ENCODE measurements around the gene ATP8B1.
"Not testable (repeated sequence)": the region's sequence is repeated elsewhere in the genome, so short reads cannot be mapped to it uniquely, and the experiment has no call there.

ATP8B1 gene

DNA sequence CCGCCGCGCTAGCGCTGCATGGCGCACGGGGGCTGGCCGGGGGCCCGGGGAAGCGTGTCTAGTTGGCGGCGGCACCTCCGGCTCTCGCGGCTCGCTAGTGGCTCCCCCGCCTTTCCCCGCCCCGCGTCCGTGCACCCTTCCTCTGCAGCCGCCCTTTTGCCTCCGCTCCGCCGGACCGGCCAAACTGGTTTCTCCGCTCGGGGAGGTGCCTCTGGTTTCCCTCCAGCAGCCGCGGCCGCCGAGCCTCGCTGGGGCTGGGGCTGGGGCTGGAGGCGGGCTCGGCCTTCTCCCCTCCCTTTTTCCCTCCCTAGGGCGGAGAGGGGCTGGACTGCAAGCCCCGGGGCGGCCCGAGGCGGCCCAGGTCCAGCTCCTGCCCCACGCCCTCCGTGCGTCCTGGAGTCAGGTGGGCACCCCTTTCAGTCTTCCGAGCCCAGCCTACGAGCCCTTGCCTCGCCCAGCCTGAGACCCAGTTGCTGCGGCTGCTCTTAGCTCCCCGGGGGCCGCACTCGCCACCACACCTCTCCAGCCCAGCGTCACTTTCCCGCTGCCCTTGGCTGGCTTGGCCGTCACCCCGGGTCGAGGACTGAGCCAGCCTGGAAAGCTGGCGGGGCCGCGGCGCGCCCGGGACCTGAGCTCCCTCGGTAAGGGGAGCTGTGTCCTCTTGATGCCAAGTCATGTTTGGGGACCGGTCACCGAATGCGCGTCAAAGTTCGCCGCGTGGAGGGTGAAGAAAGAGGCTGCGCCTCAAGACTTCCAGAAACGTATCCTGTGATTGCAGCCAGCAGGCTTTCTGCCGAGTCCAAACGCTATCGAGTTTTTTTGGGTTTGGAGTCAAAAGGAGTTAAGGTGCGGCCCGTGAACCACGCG lies at the start of gene ATP8B1:
Gene ATP8B1 (minus strand): TSS at position 213 of the 867 bp plus-strand sequence. CDS start 71,508 bp downstream, outside the sequence.
- DNase-seq, result no peak

DNA sequence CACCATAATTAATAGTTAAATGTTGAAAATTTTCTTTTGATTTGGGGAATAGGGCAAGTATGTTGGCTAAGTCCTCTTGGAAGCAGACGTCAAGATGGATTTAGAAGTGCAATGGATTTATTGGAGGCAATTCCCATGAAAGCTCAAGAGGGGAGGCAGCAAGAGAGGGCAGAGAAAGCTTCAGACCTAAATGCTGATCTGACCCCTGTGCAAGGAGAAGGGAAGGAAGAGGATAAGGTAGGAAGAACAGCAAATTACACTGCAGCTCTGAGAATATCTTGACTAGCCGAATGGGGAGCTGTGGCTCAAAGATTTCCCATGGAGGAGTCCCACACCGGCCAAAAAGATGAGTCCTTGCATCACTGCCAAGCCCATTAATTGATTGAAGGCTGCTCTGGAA lies 46.9 kb upstream of the ATP8B1 start:
- no peak for DNase-seq

DNA sequence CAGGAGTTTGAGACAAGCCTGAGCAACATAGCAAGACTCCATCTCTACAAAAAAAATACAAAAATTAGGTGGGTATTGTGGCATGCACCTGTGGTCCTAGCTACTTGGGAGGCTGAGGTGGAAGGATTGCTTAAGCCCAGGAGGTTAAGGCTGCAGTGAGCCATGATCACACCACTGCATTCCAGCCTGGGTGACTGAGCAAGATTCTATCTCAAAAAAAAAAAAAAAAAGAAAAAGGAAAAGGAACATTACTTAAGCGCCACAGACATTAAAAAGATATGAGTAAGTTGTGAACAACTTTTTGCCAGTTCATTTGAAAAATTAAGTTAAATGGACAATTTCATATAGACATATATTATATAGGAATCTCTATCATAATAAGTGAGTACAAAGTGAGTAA lies 45.3 kb upstream of the ATP8B1 start:
- not testable (repeated sequence) for DNase-seq

DNA sequence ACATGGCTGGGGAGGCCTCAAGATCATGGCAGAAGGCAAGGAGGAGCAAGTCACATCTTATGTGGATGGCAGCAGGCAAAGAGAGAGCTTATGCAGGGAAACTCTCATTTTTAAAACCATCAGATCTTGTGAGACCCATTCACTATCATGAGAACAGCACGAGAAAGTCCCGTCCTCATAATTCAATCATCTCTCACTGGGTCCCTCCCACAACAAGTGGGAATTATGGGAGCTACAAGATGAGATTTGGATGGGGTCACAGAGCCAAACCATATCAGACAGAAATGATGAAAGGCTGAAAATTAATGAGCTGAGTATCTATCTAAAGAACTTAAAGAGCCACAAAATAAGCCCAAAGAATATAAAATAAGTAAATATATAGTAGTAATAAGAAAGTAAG lies 44.3 kb upstream of the ATP8B1 start:
- DNase-seq, result not testable (repeated sequence)

DNA sequence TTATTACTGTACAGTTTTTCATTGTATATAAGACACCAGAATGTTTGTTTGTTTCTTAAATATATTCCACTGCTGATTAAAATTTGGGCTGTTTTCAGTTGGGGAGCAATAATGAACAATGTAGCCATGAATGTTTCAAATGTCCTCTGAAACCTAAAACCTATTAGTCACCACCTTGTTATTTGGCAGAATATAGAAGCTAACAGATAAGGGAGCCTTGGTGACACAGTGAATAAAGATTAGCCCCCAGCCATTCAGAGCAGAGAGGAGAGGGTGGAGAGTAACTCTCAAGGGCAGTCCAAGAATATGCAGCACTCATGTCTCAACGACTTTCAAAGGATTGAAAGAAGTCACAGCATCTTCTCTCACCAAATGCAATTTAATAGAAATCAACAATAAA lies 43.1 kb upstream of the ATP8B1 start:
- DNase-seq, result no peak

DNA sequence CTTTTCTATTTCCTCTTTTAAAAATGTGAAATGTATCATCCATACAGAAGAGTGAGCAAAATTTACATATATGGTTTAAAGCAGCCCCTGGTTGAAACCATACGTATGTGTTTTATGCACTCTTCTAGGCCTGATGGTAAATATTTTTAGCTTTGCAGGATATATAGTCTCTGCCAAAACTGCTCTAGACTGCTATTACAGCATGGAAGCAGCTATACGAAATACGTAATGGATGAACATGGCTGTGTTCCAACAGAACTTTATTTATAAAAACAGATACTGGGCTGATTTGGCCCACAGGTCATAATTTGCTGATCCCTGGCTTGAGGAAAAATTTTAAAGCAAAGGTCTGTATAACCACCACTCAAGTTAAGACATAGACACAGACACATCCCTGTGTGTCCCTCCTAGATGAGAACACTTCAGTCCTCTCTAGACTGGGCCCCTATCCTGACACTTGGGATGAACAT lies 42.5 kb upstream of the ATP8B1 start:
- DNase-seq, result no peak

DNA sequence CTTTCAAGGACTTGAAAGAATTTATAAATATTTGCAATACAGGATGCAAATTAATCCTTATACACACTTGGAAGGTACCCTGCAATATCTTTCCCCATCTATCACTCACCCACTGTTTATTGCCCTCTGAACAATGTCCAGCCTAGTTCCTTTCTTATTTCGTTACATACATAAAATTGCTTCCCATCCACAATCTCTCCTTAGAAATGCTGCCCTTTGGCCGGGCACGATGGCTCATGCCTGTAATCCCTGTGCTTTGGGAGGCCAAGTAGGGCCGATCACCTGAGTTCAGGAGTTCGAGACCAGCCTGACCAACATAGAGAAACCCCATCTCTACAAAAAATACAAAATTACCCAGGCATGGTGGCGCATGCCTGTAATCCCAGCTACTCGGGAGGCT lies 41.2 kb upstream of the ATP8B1 start:
- no peak for DNase-seq

DNA sequence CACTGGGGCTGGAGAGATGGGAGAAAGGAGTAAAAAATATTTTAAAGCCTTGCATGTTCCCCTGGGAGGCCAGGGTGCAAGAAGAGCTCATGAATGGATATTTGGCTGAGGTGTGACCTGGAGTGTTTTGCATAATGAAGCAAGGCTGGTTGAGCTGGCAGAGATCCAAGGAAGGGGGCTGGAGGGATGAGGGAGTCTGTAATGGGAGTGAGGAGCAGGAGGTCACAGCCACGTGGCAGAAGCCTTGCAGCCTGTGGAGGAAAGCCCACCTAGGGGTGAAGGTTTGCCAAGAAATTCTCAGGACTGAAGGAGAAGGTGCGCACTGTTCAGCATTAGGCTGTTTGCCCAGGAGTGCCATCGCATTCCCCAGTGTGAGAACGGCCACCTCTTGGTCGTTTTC lies 40.3 kb upstream of the ATP8B1 start:
- DNase-seq, result no peak

DNA sequence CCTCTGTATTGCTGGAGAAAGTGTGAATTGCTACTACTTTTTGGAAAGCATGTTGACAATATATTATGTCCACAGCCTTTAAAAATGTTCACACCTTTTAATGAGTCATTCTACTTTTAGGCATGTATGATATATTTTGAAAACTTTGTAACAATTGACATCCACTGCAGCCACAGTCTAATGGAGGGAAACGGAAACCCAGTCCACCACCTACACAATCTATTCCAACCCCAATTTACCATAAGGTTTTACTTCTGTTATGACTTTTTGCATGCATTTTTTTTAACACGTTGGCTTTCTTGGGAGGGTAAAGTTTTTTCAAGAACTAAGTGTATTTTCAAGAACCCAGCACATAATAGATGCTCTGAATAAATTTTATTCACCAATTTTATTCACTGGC lies 38.5 kb upstream of the ATP8B1 start:
- DNase-seq, result no peak

DNA sequence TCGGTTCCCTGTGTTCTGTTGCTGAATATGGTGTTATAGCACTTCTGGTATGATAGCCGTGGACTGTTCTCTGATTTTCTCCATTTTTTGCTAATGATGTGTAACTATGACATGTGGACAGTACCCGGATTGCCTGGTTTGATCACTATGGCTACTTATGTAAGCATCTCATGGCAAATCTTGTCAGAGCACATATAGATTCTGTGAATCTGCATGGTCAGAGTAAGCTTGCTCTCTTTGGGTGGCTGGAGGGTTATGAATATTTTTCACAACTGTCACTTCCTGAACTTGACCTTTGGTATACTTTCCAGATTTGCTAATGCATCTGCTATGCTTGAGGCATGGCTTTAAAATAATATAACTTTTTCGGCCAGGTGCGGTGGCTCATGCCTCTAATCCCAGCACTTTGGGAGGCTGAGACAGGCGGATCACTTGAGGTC lies 36.8 kb upstream of the ATP8B1 start:
- DNase-seq, result no peak

DNA sequence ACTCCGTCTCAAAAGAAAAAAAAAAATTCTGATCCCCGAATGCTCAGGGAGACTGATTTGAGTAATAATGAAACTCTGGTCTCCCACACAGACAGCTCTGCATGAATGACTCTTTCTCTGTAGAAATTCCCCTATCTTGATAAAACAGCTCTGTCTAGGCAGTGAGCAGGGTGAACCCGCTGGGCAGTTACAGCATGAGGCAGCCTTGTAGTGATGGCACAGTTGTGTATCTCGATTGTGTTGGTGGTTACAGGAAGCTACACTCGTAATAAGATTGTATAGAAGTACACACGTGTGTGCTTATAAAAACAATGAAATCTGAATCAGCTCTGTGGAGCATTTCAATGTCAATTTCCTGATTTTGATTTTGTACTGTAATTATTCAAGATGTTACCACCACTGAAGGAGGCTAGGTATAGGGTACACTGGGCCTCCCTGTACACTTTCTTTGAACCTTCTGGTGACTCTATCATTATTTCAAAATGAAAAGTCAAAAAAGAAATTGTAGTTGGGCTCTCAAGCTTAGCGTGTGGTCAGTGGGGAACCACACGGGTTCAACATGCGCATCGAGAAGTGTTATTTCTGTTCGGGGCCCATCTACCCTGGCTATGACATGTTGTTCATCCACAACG lies 34.9 kb upstream of the ATP8B1 start:
- DNase-seq, result no peak

DNA sequence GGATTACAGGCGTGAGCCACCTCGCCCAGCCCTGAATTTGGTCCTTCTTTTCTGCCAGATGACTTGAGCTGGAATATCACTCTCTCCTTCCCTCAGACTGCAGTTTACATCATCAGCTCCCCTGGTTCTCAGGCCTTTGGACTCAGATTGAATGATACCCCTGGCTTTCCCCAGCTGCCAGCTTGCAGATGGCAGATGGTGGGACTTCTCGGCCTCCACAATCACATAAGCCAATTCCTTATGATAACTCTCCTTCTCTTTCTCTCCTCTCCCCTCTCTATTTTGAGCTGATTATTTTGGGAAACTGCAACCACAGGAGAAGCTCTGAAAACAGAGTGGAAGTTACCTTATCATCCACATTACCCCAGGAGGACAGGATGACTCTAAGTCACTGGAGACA lies 33.4 kb upstream of the ATP8B1 start:
- DNase-seq, result no peak

DNA sequence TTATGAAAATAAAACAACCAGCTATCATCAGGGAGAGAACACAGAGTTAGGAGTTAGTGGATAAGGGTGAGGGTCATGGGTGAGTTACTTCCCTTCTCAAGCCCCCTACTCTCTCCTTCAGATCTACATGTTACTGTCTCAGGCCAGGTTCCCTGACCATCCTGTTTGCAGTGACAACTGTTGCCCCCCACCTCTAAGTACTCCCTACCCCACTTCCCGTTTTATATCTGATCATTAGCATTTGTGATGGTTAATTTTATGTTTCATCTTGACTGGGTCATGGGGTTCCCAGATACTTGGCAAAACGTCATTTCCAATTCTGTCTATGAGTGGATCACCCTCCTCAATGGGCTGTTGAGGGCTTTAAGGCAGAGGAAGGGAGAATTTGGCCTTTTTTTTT lies 32.8 kb upstream of the ATP8B1 start:
- DNase-seq, result no peak

DNA sequence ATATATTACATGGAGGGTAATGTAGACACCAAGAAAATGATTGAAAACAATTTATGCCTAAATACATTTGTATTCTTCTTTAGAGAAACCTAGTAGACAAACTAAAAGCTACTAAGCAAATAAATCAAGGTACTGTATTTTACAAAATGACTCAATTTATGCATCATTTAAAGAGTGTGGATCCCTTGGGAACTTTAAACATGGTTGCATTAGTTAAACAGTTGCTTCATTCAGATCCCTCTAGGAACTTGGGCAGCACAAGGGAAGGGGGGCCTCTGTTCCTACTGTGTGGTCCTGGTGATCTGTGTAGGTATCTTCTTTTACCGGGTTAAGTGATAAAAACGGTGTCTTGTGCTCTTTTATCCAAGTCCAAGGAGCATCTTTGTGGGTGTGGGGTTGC lies 31.5 kb upstream of the ATP8B1 start:
- no peak for DNase-seq

DNA sequence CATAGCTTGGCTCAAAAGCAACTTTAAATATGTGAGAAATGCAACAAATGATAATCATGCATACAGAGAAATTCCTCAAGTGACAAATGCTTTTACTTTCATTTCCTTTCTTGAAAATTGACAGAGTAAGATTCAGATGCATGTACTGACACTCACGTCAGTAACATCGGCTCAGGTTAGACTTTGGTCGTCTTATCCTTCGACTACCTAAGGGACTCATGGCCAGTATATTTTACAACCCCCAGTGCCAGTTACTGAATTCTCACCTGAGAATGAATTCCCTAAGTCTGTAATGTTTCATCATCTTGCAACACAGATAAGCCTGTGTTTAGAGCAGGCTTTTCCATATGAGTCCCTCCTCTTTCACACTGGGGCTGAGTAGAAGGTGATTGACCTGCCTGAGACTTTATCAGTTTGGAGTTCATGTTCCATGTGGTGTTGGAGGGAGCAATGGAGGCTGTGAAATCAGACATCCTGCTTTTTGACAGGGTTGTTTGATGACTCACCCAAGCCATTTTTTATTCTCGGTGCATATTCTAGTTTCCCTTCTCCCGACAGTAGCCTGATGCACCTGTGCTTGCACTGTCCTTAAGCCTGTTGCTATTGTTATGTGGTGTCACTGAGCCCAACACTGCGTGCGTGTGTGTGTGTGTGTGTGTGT lies 30.5 kb upstream of the ATP8B1 start:
- no peak for DNase-seq

DNA sequence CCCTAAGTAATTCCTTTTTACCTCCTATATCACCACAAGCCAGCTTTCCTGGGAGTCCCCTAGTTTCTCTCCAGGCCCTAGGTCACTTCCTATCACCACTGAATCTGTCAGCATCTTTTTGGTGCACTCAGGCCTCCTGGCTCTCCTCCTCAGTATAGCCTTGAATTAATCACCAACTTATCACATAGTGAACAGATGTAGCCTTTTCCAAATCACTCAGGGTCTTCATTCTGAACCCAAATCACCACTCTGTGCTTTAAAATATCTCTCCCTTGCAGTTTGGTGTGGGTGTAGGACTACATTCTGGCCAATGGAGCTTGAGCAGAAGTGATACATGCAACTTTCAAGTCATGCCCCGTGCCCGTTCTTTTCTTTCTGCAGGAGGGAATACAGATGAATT lies 29.6 kb upstream of the ATP8B1 start:
- DNase-seq, result no peak

DNA sequence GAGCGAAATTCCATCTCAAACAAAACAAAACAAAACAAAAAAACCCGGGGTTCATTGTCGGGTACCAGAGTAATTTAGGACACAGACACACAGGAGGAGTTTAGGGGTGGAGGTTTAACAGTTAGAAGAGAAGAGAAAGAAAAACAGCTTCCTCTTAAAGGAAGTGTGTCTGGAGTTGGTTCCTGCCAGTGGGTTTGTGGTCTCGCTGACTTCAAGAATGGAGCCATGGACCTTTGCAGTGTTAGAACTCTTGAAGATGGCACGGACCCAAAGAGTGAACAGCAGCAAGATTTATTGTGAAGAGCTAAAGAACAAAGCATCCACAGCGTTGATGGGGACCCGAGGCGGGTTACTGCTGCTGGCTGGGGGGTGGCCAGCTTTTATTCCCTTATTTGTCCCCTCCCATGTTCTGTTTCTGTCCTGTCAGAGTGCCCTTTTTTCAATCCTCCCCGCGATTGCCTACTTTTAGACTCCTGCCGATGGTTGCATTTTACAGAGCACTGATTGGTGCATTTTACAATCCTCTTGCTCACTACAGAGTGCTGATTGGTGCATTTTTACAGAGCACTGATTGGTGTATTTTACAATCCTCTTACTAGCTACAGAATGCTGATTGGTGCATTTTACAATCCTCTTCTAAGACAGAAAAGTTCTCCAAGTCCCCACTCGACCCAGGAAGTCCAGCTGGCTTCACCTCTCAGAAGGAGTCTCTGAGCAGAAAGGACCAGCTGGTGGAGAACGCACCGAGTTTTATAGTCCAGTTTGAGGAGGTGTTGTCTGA lies 28.7 kb upstream of the ATP8B1 start:
- DNase-seq, result no peak

DNA sequence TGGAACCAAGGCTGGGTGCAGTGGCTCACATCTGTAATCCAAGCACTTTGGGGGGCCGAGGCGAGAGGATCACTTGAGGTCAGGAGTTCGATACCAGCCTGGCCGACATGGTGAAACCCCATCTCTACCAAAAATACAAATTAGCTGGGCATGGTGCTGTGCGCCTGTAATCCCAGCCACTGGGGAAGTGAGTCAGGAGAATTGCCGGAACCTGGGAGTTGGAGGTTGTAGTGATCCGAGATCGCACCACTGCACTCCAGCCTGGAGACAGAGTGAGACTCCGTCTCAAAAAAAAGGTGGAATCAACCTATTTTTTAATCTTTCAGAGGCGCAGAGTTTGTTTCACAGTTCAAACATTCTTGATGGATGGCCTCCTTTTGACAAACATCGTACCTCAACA lies 24.5 kb upstream of the ATP8B1 start:
- DNase-seq, result no peak

DNA sequence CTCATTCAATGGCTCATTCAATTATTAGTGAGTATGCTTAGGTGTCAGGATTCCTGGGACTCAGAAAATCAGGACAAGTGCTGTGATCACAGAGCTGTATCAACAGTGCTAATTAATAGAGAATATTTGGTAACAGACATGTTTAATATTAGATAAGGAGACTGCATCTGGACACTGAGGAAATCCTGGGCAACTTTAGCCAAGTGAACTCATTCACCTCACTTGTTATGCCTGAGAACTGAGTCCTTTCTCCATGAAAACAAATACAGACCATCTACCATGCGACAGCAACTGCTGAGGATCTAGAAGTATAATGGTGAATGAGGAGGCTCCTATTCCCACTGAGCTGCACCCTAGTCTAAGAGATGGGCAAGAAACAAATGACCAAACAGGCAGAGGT lies 23.1 kb upstream of the ATP8B1 start:
- no peak for DNase-seq

DNA sequence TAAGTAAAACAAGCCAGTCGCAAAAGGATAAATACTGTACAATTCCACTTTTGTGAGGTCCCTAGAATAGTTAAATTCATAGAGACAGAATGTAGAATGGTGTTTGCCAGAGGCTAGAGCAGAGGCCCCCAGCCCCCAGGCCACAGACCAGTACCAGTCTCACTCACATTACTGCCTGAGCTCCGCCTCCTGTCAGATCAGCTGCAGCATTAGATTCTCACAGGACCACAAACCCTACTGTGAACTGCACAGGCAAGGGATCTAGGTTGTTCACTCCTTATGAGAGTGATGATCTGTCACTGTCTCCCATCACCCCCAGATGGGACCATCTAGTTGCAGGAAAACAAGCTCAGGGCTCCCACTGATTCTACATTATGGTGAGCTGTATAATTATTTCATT lies 17.5 kb upstream of the ATP8B1 start:
- DNase-seq, result not testable (repeated sequence)

DNA sequence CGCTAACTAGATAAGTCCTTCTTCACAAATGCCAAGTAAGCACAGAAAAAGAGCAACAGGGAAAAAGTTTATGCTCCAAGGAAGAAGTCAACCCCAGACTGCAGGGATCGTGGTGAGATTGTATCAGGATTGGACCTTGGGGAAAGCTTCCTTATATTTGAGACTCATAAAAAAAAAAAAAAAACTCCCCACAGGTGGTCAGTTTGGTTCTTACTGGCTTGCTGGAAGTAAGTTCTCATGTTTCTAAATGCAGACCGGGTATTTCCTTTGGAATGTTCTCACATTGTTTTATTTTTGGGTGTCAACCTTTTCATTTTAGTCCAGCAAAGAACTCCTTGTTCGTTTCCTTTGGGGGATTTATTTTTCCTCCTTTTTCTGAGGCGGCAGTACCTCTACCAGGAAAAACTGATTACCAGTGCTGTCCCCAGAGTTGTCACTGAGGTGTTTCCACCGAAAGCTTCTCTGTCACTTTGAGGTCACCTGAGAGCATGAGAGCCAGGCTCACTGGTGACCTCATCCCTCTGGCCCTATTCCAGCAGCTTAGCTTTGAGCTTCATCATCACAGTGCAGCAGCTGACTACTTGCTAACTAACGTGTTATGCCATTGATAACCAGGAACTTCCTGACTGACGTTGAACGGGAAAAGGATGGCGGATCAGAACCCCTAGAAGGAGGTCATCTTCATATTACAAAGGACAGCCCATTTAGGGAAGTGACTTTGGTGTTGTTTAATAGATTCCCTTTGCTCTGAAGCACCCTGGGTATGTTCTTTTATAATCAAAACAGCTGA lies 16.8 kb upstream of the ATP8B1 start:
- no peak for DNase-seq

DNA sequence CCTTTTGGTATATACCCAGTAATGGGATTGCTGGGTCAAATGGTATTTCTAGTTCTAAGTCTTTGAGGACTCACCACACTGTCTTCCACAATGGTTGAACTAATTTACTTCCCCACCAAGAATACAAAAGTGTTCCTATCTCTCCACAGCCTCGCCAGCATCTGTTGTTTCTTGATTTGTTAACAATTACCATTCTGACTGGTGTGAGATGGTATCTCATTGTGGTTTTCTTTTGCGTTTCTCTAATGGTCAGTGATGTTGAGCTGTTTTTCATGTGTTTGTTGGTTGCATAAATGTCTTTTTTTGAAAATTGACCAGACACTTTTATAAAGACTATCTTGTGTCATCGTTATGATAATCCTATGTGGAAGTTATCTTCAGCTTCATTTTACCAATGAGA lies 16.0 kb upstream of the ATP8B1 start:
- no peak for DNase-seq

Measured in GF-D8 (cell line).